ENCODE data around the gene CCDC85C.

DNA sequence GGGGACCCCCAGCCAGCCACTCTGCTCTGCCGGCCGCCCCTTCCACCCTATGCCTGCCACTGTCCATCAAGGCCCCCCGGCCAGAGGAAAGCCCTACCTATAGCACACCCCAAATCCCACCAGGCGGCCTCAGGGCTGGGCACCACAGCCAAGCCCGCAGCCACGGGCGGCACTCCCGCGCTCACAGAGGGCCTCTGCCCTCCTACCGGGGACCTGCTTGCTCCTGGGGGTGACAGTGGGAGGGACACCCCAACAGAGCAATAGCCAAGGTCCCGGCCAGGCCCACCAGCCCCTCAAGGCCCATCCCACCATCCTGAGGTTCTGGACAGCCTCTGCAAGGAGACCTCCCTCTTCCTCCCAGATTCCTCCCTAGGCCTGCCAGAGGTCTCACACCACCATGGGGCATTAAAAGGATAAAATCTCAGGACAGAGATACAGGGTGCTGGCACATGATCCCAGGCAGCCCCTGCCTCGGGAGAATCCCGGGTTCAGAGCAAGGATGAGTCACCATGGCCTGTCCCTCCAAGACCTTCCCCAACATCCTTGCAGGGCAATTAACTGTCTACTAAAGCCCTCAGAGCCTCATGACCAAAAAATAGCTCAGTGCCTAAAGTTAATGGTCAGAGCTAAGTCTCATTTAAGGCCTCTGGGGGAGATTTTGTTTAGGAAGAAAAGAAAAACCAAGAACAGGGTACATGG is 17.1 kb downstream of the CCDC85C start:
- TF ChIP-seq, protein P1, sequence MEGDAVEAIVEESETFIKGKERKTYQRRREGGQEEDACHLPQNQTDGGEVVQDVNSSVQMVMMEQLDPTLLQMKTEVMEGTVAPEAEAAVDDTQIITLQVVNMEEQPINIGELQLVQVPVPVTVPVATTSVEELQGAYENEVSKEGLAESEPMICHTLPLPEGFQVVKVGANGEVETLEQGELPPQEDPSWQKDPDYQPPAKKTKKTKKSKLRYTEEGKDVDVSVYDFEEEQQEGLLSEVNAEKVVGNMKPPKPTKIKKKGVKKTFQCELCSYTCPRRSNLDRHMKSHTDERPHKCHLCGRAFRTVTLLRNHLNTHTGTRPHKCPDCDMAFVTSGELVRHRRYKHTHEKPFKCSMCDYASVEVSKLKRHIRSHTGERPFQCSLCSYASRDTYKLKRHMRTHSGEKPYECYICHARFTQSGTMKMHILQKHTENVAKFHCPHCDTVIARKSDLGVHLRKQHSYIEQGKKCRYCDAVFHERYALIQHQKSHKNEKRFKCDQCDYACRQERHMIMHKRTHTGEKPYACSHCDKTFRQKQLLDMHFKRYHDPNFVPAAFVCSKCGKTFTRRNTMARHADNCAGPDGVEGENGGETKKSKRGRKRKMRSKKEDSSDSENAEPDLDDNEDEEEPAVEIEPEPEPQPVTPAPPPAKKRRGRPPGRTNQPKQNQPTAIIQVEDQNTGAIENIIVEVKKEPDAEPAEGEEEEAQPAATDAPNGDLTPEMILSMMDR (IDR thresholded peaks at IDR 0.05): no peak
- no peak for TF ChIP-seq SIN3A (IDR thresholded peaks at IDR 0.05; ENCODE audit: borderline replicate concordance, low read depth, low read length)
- TF ChIP-seq, protein P2, sequence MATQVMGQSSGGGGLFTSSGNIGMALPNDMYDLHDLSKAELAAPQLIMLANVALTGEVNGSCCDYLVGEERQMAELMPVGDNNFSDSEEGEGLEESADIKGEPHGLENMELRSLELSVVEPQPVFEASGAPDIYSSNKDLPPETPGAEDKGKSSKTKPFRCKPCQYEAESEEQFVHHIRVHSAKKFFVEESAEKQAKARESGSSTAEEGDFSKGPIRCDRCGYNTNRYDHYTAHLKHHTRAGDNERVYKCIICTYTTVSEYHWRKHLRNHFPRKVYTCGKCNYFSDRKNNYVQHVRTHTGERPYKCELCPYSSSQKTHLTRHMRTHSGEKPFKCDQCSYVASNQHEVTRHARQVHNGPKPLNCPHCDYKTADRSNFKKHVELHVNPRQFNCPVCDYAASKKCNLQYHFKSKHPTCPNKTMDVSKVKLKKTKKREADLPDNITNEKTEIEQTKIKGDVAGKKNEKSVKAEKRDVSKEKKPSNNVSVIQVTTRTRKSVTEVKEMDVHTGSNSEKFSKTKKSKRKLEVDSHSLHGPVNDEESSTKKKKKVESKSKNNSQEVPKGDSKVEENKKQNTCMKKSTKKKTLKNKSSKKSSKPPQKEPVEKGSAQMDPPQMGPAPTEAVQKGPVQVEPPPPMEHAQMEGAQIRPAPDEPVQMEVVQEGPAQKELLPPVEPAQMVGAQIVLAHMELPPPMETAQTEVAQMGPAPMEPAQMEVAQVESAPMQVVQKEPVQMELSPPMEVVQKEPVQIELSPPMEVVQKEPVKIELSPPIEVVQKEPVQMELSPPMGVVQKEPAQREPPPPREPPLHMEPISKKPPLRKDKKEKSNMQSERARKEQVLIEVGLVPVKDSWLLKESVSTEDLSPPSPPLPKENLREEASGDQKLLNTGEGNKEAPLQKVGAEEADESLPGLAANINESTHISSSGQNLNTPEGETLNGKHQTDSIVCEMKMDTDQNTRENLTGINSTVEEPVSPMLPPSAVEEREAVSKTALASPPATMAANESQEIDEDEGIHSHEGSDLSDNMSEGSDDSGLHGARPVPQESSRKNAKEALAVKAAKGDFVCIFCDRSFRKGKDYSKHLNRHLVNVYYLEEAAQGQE (IDR thresholded peaks at IDR 0.05; ENCODE audit: low read depth, low read length): no peak
- no peak for TF ChIP-seq TEAD4 (IDR thresholded peaks at IDR 0.05; ENCODE audit: borderline replicate concordance, insufficient read depth)
- TF ChIP-seq RCOR1 (IDR thresholded peaks at IDR 0.05; ENCODE audit: low read length): no peak
- TF ChIP-seq EP300 (IDR thresholded peaks at IDR 0.05; ENCODE audit: borderline replicate concordance in 1 of 2, low read depth in 1 of 2, low read length in 1 of 2): no peak
- no peak for TF ChIP-seq EZH2phosphoT487 (IDR thresholded peaks at IDR 0.05; ENCODE audit: borderline replicate concordance, low read depth)
